Sigmoid colon (tissue), 4 donors: ENCODE measurements around the gene MARF1.

Source experiments
- EP300 ChIP-seq, 4 donors: sonication (generic); formaldehyde crosslinking; IDR thresholded peaks; one replicate each; pipeline ENCODE4 v1.6.1; 2017; ENCODE audit warnings: antibody characterized with exemption in 4 of 4
- TF ChIP-seq, protein P1 (sequence below), 4 experiments: fragments of 450-650 bp in 3 of 4; fragments of 200-600 bp in 1 of 4; IDR thresholded peaks; one replicate each; pipeline ENCODE4 v1.5.1; 2016 to 2019; ENCODE audit warnings: antibody characterized with exemption in 4 of 4, mild to moderate bottlenecking in 3 of 4, moderate library complexity in 2 of 4

DNA sequence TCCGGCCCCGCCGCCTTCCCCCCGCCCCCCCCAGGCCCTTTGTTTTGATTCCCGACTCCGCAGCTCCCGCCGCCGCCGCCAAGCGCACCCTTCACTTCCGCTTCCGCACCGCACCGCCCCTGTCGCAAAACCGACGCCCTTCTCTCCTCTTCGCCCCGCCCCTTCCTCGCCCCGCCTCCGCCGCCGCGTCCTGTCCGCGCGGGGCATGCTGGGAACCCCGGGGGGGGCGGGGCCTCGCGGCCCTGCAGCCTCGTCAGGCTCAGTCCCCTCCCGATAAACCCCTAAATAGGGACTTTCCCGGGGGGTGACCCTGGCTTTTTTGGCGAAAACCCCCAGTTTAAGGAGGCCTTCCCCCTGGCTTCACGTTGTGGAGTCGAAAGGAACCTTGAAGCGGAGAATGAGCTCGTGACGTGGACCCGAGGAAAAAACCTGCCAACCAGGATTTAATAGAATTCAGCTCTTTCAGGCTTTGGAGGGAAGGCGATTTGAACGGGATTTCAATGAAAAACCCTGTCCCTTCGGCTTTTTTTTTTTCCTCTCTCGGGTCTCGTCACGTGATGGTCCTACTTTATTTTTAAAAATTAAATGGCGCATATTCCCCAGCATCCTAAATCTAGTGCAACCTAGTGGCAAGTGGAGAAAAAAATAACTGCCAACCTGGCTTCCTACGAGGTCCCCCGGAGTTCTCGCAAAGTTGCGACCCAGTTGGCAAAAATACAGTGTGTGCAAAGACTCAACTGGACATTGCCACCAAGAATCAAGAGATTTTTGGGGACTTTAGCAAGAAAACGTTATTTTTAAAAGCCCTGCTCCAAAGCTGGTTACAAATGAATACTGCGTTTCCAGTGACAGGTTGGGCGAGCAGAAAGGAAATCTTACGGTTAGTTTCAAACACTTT is at the start of gene MARF1:
- TF ChIP-seq, protein P1, sequence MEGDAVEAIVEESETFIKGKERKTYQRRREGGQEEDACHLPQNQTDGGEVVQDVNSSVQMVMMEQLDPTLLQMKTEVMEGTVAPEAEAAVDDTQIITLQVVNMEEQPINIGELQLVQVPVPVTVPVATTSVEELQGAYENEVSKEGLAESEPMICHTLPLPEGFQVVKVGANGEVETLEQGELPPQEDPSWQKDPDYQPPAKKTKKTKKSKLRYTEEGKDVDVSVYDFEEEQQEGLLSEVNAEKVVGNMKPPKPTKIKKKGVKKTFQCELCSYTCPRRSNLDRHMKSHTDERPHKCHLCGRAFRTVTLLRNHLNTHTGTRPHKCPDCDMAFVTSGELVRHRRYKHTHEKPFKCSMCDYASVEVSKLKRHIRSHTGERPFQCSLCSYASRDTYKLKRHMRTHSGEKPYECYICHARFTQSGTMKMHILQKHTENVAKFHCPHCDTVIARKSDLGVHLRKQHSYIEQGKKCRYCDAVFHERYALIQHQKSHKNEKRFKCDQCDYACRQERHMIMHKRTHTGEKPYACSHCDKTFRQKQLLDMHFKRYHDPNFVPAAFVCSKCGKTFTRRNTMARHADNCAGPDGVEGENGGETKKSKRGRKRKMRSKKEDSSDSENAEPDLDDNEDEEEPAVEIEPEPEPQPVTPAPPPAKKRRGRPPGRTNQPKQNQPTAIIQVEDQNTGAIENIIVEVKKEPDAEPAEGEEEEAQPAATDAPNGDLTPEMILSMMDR (IDR thresholded peaks at IDR 0.05), result peak; percentile 41 to 59 (median 44)
- TF ChIP-seq EP300 (IDR thresholded peaks at IDR 0.05), result peak in 1 of 4 donors; percentile 61
